ENCODE measurements around the gene GRB14.

Gene GRB14

GRCh38 chr2:164597983-164598382 lies 23.3 kb downstream of the GRB14 start:
- TF ChIP-seq, protein P1, sequence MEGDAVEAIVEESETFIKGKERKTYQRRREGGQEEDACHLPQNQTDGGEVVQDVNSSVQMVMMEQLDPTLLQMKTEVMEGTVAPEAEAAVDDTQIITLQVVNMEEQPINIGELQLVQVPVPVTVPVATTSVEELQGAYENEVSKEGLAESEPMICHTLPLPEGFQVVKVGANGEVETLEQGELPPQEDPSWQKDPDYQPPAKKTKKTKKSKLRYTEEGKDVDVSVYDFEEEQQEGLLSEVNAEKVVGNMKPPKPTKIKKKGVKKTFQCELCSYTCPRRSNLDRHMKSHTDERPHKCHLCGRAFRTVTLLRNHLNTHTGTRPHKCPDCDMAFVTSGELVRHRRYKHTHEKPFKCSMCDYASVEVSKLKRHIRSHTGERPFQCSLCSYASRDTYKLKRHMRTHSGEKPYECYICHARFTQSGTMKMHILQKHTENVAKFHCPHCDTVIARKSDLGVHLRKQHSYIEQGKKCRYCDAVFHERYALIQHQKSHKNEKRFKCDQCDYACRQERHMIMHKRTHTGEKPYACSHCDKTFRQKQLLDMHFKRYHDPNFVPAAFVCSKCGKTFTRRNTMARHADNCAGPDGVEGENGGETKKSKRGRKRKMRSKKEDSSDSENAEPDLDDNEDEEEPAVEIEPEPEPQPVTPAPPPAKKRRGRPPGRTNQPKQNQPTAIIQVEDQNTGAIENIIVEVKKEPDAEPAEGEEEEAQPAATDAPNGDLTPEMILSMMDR (IDR thresholded peaks at IDR 0.05; ENCODE audit: insufficient read depth, missing control alignments): no peak
- FAIRE-seq: no peak
- no peak for DNase-seq (ENCODE audit: insufficient read length, low spot score)

- TF ChIP-seq, protein P1 (IDR thresholded peaks at IDR 0.05; ENCODE audit: insufficient read depth, missing control alignments): no peak
- DNase-seq (ENCODE audit: insufficient read length, low spot score): no peak
- FAIRE-seq: no peak
Observed at GRCh38 chr2:164595031-164595430, 26.3 kb downstream of the GRB14 start.

DNA sequence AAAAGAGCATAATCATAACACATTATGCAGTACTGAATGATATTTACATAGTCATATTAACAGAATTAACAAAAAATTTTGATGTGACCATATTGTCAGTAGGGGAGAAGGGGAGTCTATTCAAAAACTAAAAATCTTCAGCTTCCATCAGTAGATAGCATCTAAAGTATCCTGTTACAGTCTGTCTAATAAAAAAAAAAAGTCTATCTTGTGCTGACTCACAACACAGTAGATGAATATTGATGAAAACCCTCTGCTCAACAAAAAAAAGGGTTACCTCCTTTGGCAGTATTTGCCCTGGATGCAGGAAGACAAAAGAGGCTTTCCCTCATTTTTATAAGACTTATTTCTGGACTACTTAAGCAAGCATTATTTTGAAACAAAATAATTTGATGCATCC lies 27.3 kb downstream of the GRB14 start:
- FAIRE-seq: no peak
- DNase-seq (ENCODE audit: insufficient read length, low spot score): no peak
- TF ChIP-seq, protein P1 (IDR thresholded peaks at IDR 0.05; ENCODE audit: insufficient read depth, missing control alignments): no peak

DNA sequence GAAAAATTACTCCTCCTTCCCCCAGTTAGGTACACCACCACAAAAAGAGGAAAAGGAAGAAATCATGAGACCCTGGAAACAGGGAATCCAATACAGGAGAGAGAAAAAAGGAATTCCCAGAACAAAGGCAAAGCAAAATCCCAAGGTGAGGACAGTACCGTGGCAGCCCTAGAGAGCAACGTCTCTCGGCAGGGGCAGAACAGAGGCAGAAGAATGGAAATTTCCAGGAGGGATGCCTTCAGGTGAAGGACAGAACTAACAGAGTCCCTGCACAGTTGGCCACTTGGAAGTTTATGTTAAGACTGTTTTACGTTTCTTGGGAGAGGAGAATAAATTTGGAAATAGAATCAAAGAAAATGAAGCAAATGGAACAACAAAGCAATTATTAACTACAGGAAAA lies 27.7 kb downstream of the GRB14 start:
- no peak for DNase-seq (ENCODE audit: insufficient read length, low spot score)
- FAIRE-seq: no peak
- TF ChIP-seq, protein P1 (IDR thresholded peaks at IDR 0.05; ENCODE audit: insufficient read depth, missing control alignments): no peak

GRCh38 chr2:164589522-164589921 lies 31.8 kb downstream of the GRB14 start:
- DNase-seq (ENCODE audit: insufficient read length, low spot score) (no peak), FAIRE-seq (no peak)
- TF ChIP-seq, protein P1 (IDR thresholded peaks at IDR 0.05; ENCODE audit: insufficient read depth, missing control alignments): no peak

DNA sequence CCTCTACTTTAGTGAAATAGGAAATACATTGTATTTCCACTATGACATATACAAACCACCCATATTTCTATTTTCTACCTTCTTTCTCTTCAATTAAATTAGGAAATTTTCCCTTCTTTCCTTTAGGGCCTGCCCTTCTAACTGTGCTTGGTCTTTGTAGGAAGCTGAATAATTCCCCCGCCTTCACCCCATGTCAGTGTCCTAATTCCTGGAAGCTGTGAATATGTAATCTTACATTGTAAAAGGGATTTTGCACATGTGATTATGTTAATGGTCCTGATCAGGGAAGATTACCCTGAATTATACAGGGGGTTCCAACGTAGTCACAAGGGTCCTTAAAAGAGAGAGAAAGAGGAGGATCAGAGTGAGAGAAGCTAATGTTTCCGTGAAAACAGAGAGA lies 40.2 kb downstream of the GRB14 start:
- DNase-seq (ENCODE audit: insufficient read length, low spot score): no peak
- TF ChIP-seq, protein P1 (IDR thresholded peaks at IDR 0.05; ENCODE audit: insufficient read depth, missing control alignments): no peak
- no peak for FAIRE-seq

DNA sequence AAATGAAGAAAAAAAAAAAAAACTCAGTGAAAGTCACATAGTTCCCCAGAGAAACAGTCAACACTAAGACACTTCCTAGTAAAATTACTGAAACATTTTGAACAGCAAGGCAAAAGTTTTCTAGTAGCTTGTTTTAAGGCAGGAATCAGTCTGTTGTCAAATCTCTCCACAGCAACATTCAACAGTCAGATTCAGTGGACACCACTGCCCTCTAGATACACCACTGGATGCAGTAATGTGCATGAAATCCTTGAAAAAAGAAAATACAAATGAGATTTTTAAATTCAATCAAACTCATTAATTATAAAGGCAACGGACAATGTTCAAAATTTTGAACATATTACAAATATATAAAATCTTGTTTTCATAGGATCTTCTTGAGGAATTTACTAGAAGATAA lies 46.4 kb downstream of the GRB14 start:
- FAIRE-seq: no peak

More for the DNA sequence above, 46.4 kb downstream of the GRB14 start:
- TF ChIP-seq, protein P1 (IDR thresholded peaks at IDR 0.05; ENCODE audit: insufficient read depth, missing control alignments): no peak
- no peak for DNase-seq (ENCODE audit: insufficient read length, low spot score)
